NT2/D1 (cell line): ENCODE results near the gene CDKN2AIPNL.

Experiments used
- SUZ12 ChIP-seq: IDR thresholded peaks from 2 replicates; pipeline ENCODE4 v1.6.1; 2011; ENCODE audit not compliant: insufficient read length, insufficient read depth; ENCODE audit errors: extremely low read depth
- ZNF274 ChIP-seq: IDR thresholded peaks from 2 replicates; pipeline ENCODE4 v1.6.1; 2011; ENCODE audit warnings: mild to moderate bottlenecking, low read depth, low read length

- TF ChIP-seq ZNF274, result no peak
- TF ChIP-seq SUZ12, result no peak
Observed at GRCh38 chr5:134403951-134404350, 7.7 kb downstream of the CDKN2AIPNL start.
